Endothelial cell (in vitro differentiated cells): ENCODE results near the gene NCK2. TPM values are rescaled to one million over a fixed set of nuclear protein-coding genes. Genes with fewer than 3 reads are reported as not detected.

Experiments used
- DNase-seq: peaks from one replicate; pipeline ENCODE4 v3.0.0; 2021; ENCODE audit warnings: low spot score
- H3K27ac Mint-ChIP-seq: one replicate; pipeline ENCODE4 v1.8.0; 2021; ENCODE audit warnings: mixed read lengths, inconsistent platforms; ENCODE audit not compliant: unreplicated experiment
- H3K27me3 Mint-ChIP-seq: one replicate; pipeline ENCODE4 v1.8.0; 2021; ENCODE audit warnings: mild to moderate bottlenecking, moderate library complexity, mixed read lengths, inconsistent platforms; ENCODE audit not compliant: unreplicated experiment
- H3K36me3 Mint-ChIP-seq: one replicate; pipeline ENCODE4 v1.8.0; 2021; ENCODE audit warnings: mild to moderate bottlenecking, low read depth, mixed read lengths, inconsistent platforms; ENCODE audit not compliant: unreplicated experiment
- H3K4me1 Mint-ChIP-seq: one replicate; pipeline ENCODE4 v1.8.0; 2021; ENCODE audit warnings: mild to moderate bottlenecking, mixed read lengths, inconsistent platforms; ENCODE audit not compliant: unreplicated experiment
- H3K4me3 Mint-ChIP-seq: one replicate; pipeline ENCODE4 v1.8.0; 2021; ENCODE audit warnings: mild to moderate bottlenecking, mixed read lengths, inconsistent platforms; ENCODE audit not compliant: unreplicated experiment
- H3K9me3 Mint-ChIP-seq: one replicate; pipeline ENCODE4 v1.8.0; 2021; ENCODE audit warnings: mixed read lengths, inconsistent platforms; ENCODE audit not compliant: unreplicated experiment
- CTCF ChIP-seq: fragments of 200-600 bp; sonication (generic); IDR thresholded peaks from one replicate; pipeline ENCODE4 v1.5.0; 2021; ENCODE audit warnings: antibody characterized with exemption; ENCODE audit not compliant: unreplicated experiment
- total RNA-seq: library from RNA; stranded (reverse); fragmentation: NEBNext Ultra II Directional; extraction: Animal tissue kit (Norgen Biotek cat#: 25700); gene quantifications from one replicate; pipeline ENCODE4 v1.2.1, GENCODE V29; 2021; ENCODE audit not compliant: unreplicated experiment

NCK2 gene
- total RNA-seq, 1 donor from 2014 or later: 93.7 TPM

GRCh38 chr2:105862843-105863242 lies 118.1 kb downstream of the NCK2 start:
- no peak for DNase-seq
- Mint-ChIP-seq H3K36me3 (peaks cover 7% of the 10 kb centered on the region), H3K4me1 (peaks cover 9% of the 10 kb centered on the region), H3K27ac (peak overlapping the region; percentile 6), H3K4me3 (no peak overlapping the region), H3K27me3 (peaks cover 7% of the 10 kb centered on the region), H3K9me3 (no peaks in the 10 kb centered on the region)
- TF ChIP-seq CTCF: no peak

- Mint-ChIP-seq H3K27ac (peak overlapping the region; percentile 75), H3K27me3 (peaks cover 6% of the 10 kb centered on the region), H3K36me3 (peaks cover 13% of the 10 kb centered on the region), H3K9me3 (no peaks in the 10 kb centered on the region), H3K4me1 (peaks cover 9% of the 10 kb centered on the region), H3K4me3 (no peak overlapping the region)
- DNase-seq: no peak
- no peak for TF ChIP-seq CTCF
Observed at GRCh38 chr2:105864262-105864661, 119.5 kb downstream of the NCK2 start.

- no peak for TF ChIP-seq CTCF
- H3K4me1 Mint-ChIP-seq: peaks cover 9% of the 10 kb centered on the region
- peak overlapping the region; percentile 48 for H3K27ac Mint-ChIP-seq
- peaks cover 6% of the 10 kb centered on the region for H3K27me3 Mint-ChIP-seq
- DNase-seq: no peak
- H3K36me3 Mint-ChIP-seq: peaks cover 12% of the 10 kb centered on the region
- H3K9me3 Mint-ChIP-seq: no peaks in the 10 kb centered on the region
- H3K4me3 Mint-ChIP-seq: no peak overlapping the region
Observed at GRCh38 chr2:105865222-105865913, 120.7 kb downstream of the NCK2 start.

- DNase-seq: no peak
- peaks cover 16% of the 10 kb centered on the region for H3K36me3 Mint-ChIP-seq
- H3K9me3 Mint-ChIP-seq: no peaks in the 10 kb centered on the region
- no peak for TF ChIP-seq CTCF
- H3K4me1 Mint-ChIP-seq: peaks cover 16% of the 10 kb centered on the region
- no peak overlapping the region for H3K27ac Mint-ChIP-seq
- no peak overlapping the region for H3K4me3 Mint-ChIP-seq
- H3K27me3 Mint-ChIP-seq: peaks cover 13% of the 10 kb centered on the region
Observed at GRCh38 chr2:105866216-105867185, 121.8 kb downstream of the NCK2 start.
